ENCODE data around the gene ADGRE2.

DNA sequence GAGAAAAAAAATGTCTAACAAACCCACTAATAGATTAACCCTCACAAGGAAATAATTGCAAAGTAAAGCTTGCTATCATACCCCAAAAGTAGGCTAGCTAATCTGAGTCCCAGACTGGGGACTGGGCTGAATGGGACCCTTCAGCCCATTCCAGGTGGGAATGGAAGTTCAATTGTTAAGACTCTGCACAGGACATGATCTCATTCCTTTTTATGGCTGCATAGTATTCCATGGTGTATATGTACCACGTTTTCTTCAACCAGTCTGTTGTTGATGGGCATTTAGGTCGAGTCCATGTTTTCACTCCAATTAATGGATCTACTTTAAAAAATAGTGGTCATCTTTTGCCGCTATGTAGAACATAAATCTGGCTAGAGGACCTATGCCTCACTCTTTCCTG, 38.7 kb upstream of the ADGRE2 start:
- TF ChIP-seq, protein P1, sequence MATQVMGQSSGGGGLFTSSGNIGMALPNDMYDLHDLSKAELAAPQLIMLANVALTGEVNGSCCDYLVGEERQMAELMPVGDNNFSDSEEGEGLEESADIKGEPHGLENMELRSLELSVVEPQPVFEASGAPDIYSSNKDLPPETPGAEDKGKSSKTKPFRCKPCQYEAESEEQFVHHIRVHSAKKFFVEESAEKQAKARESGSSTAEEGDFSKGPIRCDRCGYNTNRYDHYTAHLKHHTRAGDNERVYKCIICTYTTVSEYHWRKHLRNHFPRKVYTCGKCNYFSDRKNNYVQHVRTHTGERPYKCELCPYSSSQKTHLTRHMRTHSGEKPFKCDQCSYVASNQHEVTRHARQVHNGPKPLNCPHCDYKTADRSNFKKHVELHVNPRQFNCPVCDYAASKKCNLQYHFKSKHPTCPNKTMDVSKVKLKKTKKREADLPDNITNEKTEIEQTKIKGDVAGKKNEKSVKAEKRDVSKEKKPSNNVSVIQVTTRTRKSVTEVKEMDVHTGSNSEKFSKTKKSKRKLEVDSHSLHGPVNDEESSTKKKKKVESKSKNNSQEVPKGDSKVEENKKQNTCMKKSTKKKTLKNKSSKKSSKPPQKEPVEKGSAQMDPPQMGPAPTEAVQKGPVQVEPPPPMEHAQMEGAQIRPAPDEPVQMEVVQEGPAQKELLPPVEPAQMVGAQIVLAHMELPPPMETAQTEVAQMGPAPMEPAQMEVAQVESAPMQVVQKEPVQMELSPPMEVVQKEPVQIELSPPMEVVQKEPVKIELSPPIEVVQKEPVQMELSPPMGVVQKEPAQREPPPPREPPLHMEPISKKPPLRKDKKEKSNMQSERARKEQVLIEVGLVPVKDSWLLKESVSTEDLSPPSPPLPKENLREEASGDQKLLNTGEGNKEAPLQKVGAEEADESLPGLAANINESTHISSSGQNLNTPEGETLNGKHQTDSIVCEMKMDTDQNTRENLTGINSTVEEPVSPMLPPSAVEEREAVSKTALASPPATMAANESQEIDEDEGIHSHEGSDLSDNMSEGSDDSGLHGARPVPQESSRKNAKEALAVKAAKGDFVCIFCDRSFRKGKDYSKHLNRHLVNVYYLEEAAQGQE (IDR thresholded peaks at IDR 0.05; ENCODE audit: unreplicated experiment), result no peak
- TF ChIP-seq, protein P2, sequence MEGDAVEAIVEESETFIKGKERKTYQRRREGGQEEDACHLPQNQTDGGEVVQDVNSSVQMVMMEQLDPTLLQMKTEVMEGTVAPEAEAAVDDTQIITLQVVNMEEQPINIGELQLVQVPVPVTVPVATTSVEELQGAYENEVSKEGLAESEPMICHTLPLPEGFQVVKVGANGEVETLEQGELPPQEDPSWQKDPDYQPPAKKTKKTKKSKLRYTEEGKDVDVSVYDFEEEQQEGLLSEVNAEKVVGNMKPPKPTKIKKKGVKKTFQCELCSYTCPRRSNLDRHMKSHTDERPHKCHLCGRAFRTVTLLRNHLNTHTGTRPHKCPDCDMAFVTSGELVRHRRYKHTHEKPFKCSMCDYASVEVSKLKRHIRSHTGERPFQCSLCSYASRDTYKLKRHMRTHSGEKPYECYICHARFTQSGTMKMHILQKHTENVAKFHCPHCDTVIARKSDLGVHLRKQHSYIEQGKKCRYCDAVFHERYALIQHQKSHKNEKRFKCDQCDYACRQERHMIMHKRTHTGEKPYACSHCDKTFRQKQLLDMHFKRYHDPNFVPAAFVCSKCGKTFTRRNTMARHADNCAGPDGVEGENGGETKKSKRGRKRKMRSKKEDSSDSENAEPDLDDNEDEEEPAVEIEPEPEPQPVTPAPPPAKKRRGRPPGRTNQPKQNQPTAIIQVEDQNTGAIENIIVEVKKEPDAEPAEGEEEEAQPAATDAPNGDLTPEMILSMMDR (conservative IDR thresholded peaks at IDR 0.05; ENCODE audit: low read depth in 2 of 2), result no peak
- TF ChIP-seq POLR2AphosphoS5 (IDR thresholded peaks at IDR 0.05; ENCODE audit: low read depth) (no peak), EZH2 (IDR thresholded peaks at IDR 0.05; ENCODE audit: low read depth, unreplicated experiment) (no peak), EZH2phosphoT487 (IDR thresholded peaks at IDR 0.05; ENCODE audit: unreplicated experiment) (no peak), ZNF114 (CRISPR knock-in tag; IDR thresholded peaks at IDR 0.05) (no peak), NANOG (IDR thresholded peaks at IDR 0.05; ENCODE audit: borderline replicate concordance) (no peak), STAT1 (IDR thresholded peaks at IDR 0.05; ENCODE audit: unreplicated experiment) (no peak), JUNB (IDR thresholded peaks at IDR 0.05; ENCODE audit: unreplicated experiment) (no peak), CREB1 (CRISPR knock-in tag; IDR thresholded peaks at IDR 0.05; ENCODE audit: low read depth) (no peak)

Measured in GM23338 (cell line).